GM06990 (cell line): ENCODE results near the gene TMEM139.
"Not testable (repeated sequence)": the region's sequence is repeated elsewhere in the genome, so short reads cannot be mapped to it uniquely, and the experiment has no call there.

Experiments
- DNase-seq: peaks from one replicate; pipeline ENCODE4 v3.0.0-alpha.2; 2011; ENCODE audit not compliant: insufficient read length; ENCODE audit errors: extremely low read depth
- H3K27me3 ChIP-seq: replicated peaks from 2 replicates; pipeline ENCODE4 v1.6.0; 2011; ENCODE audit warnings: low read length; ENCODE audit not compliant: control insufficient read depth, insufficient read depth
- H3K36me3 ChIP-seq: 2 replicates; pipeline ENCODE4 v1.5.1; 2011; ENCODE audit warnings: low read length; ENCODE audit not compliant: control insufficient read depth, insufficient read depth
- H3K4me3 ChIP-seq: replicated peaks from 2 replicates; pipeline ENCODE4 v1.5.1; 2011; ENCODE audit warnings: low read depth, mild to moderate bottlenecking, control low read depth, low read length
- CTCF ChIP-seq: IDR thresholded peaks from 2 replicates; pipeline ENCODE4 v1.5.1; 2011; ENCODE audit warnings: low read length, control low read depth, mild to moderate bottlenecking, inconsistent platforms; ENCODE audit not compliant: insufficient read depth, poor library complexity, severe bottlenecking

Gene TMEM139

GRCh38 chr7:143261901-143262300 is 22.9 kb upstream of the TMEM139 start:
- no peak overlapping the region for H3K4me3 ChIP-seq
- H3K27me3 ChIP-seq, result no peaks in the 10 kb centered on the region
- no peaks in the 10 kb centered on the region; the same call in 1 of the 2 replicates for H3K36me3 ChIP-seq
- DNase-seq, result no peak
- no peak for TF ChIP-seq CTCF

- no peak for TF ChIP-seq CTCF
- no peaks in the 10 kb centered on the region for H3K27me3 ChIP-seq
- DNase-seq, result peak; percentile 77
- peak within 1 kb of the TSS; percentile 80 for H3K4me3 ChIP-seq
- H3K36me3 ChIP-seq, result peaks cover 2% of the 10 kb centered on the region
Measured at GRCh38 chr7:143263266-143264195, 21.2 kb upstream of the TMEM139 start, which contains the start of gene GSTK1. Gene GSTK1, plus strand, starts transcription at chr7:143263441. Its CDS starts 73 bp downstream, at chr7:143263514.

DNA sequence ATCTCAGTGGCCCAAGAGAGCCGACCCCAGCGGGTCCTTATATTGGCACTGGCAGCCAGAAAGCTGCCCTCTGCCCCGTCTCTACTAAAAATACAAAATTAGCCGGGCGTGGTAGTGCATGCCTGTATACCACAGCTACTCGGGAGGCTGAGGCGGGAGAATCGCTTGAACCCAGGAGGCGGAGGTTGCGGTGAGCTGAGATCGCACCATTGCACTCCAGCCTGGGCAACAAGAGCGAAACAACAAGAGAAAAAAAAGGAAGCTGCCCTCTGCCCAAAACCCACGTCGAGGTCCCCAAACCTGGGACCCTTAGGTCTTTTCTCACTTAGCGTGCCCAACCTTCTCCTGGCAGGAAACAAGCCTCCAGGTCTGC is 20.6 kb upstream of the TMEM139 start:
- not testable (repeated sequence) for DNase-seq, H3K36me3 ChIP-seq
- peak overlapping the region; percentile 80 for H3K4me3 ChIP-seq

DNA sequence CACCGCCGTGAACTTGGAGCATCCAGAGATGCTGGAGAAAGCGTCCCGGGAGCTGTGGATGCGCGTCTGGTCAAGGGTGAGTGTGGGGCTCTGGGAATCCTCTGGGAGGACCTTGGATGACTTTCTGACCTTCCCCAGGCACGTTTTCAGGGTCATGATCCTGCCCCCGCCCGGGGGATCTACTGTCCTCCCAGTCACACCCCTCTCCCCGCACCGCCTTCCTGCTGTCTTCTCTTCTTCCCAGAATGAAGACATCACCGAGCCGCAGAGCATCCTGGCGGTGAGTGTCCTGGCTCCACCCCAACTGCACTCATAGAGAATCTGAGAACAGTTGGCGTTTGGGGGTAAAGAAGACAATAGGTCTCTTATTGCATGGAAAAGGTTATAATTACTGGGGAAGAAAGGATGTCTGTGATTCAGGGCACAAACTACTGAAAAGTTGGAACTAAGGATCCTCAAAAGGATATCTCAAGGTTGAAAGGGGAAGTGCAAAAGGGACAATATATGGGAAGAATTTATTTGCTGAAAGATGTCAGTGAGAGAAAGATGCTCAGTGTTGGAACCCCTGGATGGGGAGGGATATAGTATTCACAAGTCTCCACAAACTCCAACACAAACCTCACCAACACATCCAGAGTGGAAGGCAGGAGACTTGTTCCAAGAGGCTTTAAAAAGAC is 19.6 kb upstream of the TMEM139 start:
- no peak for DNase-seq
- Histone ChIP-seq H3K4me3 (no peak overlapping the region), H3K27me3 (no peaks in the 10 kb centered on the region), H3K36me3 (peaks cover 4% of the 10 kb centered on the region)
- TF ChIP-seq CTCF, result no peak

More for the DNA sequence above, 20.6 kb upstream of the TMEM139 start:
- H3K27me3 ChIP-seq, result not testable (repeated sequence)

DNA sequence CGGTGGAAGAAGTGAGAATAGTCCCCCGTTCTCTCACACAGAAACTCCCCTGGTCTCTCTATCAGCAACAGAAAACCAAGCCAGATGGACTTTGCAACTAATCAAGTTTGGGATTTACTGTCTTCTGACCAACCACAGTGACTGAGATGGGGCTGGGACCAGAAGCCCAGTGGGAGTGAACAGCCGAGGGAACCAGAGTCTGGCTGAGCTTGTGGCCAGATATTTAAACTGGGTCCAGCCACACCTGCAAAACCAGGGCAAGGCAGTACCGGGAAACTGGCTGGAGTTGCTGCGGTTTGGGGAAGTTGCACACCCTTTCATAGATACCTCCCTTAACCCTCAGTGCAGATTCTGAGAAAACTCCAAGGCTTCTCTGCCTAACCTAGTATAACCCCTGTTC is 15.5 kb upstream of the TMEM139 start:
- Histone ChIP-seq H3K36me3 (peaks cover 4% of the 10 kb centered on the region), H3K4me3 (no peak overlapping the region), H3K27me3 (no peaks in the 10 kb centered on the region)
- TF ChIP-seq CTCF, result no peak
- DNase-seq, result no peak

DNA sequence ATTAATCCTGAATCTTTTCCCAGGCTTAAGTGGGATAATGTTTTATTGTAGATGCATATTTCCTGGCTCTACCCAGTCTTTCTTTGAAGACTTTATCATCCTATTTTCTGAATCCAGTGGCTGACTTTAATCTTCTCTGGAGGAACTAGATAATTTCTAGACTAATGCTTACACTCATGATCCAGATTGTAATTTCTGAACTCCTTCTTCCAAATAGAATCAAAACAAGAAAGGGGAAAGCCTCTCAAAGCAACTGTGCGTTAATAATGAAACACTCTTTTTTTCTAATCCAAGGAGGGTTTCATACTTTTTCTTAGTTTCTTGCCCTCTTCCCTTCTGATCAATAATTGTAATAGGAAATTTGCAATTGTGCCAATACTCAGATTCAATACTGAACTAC is 13.5 kb upstream of the TMEM139 start:
- no peak for TF ChIP-seq CTCF
- H3K36me3 ChIP-seq, result peaks cover 4% of the 10 kb centered on the region
- no peaks in the 10 kb centered on the region for H3K27me3 ChIP-seq
- no peak overlapping the region for H3K4me3 ChIP-seq
- no peak for DNase-seq
